GM21786 (cell line): ENCODE results near the gene HOXD8.

Source experiments
- ATAC-seq: cut with Tn5 transposase; IDR thresholded peaks from one replicate; pipeline ENCODE4 v1.9.1; 2021; ENCODE audit not compliant: unreplicated experiment

The HOXD8 gene

GRCh38 chr2:176157499-176158185, 28.1 kb downstream of the HOXD8 start:
- ATAC-seq: no peak

GRCh38 chr2:176158186-176158591, 28.7 kb downstream of the HOXD8 start:
- ATAC-seq: no peak

DNA sequence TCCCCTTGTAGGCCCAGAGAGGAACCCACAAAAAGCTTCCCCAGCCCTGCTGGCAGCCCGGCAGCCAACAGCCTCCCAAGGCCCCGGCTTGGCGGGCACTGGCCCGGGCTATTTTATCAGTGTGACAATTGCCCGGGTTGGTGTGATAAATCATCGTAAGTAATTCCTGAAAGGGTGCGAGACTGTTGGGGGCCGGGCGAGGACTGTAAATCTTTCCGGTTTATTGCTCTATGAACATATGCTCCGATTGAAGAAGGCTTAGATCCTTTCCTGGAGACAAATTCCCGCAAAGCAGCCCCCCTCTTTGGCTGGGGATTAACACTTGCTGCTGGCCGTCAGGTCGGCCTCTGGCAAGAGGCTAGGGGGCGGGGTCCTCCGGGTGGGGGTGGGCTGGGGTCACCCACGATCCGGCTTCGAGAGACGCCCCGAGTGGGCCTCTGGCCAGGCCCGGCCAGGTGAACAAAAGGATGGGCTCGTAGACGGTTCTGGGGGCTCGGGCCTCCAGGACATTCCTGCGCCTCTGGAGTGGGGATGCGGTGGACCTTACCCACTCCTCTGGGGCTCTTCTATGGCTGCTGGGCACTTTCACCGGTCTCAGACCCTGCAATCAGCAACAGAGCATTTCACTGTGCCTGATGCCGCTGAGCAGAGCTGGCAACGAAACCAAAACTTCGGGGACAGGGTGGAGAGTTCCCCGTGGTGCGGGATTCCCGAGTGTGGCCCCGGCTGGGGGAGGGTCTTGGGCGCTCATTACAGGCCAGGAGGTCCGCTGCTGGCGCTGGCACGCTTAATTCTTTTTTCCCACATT, 29.6 kb downstream of the HOXD8 start:
- ATAC-seq: no peak

DNA sequence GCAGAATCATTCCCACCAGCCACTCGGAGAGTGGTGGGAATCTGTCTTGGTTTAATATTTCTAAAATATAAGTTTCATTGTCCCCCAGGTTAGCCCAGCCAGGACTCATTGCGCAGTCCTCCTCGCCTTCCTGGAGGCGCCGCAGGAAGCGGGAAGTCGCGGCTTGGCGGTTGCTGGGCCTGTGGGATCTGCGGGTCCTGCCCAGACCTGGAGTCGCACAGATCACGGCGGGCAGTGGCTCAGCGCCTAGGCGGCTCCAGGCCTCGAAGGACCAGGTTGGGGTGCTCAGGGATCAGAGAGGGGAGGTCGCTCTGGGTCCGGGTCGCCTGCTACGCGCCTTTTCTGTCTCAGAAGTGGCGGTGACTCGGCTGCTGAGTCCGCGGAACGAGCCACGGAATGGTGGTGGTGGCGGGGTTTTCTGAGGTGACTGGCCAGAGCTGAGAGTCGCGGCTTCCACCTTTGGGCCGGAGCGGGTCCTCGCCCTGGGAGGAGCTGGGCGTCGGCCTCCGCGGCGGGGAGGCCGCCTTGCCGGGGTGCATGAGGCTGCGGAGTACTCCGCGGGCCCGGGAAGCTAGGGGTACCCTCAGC, 30.3 kb downstream of the HOXD8 start:
- ATAC-seq: no peak

DNA sequence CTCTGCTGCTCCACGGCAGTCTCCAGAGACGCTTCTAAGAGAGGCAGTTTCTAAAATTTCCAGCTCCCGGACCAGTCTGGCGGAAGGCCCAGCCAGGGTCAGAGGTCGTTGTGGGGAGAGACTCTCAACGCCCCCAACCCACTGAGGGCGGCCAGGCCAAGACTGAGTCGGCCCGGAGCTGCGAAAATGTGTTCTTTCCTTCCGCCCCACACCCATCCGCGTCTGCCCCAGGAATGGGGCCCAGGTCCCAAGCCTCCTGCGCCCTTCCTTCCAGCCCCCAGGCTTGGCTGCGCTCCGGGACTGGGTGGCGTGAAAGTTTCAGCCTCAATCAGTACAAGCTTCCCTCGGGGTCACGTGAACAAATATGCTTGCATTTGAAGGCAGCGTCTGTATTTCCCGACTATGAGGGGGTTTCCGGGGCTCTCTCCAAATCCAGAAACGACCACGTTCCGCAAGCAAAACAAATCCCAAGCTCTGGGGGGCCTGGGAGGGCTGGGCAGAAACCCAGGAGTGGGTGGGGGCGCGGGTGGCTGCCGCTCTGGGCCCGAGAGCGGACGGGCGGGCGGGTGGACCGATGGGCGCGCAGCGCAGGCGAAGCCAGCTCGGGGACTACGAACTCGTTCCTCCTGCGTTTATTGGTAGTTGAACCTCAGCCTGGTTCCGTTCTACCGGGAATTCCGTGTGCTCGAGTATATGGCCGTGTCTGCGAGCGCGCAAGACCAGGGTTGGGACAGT, 30.9 kb downstream of the HOXD8 start:
- ATAC-seq: no peak

DNA sequence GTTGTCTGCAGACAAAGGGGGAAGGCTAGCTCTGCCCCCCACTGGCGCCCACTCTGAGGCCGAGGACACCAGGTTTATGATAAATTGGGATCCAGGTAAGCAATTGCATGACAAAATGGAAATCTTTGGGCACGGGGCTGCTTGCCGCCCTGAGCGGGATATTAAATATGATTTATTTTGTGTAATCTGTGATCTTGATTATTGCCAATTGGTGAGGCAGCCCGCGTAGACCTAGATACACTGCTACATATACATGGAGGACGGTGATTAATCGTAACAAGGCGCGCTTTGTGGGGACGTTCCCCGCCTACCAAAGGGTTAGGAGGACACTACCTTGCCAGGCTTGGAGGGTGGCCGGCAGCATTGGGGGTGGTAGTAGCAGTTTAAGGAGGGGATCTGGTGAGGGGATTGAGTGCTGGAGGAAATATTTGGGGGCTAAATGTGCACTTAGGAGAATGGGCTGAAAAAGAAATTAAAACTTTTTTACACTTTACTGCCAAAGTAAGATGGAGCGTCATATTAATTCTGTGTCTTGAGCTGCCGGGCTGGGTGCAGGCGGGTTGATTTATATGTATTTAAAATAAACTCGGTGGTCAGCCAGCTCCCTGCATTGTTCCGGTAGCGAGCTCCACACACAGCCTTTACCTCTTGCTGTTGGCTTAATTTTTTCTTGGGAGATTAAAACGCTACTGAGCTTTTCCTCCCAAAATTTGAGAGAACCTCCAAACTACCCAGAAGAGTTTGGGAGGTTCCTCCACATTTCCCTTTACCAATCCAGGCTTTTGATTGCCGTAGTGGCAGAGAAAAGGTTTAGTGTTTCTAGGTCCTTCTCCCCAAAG, 31.7 kb downstream of the HOXD8 start:
- no peak for ATAC-seq

- ATAC-seq: no peak
Observed at GRCh38 chr2:176161825-176162626, 32.5 kb downstream of the HOXD8 start.

DNA sequence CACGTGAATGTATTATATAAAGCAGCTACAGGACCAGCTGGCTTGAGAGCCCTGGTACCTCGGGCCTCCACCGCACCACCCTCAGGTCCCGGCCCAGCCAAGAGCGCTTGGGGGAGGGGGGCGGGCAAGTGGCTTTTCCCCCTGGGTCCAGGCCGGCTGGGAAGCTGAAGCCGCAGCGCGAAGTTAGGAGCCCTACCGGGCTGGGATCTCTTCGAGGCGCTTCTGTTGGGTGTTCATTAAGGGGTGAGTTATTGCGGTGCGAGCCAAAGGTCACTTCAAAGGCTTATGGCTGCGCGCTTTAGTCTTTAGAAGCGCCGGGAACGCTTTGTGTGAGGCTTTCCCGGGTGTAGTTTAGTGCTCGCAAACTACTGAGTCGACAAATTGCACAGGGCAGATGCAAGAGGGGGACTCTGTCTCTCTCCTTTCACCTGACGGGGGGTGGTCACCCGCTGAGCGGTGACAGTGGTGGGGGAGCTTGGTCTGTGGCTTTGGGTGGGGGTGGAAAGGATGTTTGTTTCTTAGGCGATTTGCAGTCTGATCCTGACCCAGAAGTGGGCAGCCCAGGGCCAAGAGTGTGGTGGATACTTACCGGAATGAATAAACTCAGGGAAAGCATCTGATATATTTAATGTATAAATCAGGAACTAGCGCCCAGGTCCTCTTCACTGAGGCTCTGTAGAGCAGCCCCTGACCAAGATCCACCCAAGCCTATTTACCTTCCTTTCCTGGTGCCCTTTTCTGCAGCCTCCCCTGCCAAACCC, 33.6 kb downstream of the HOXD8 start:
- ATAC-seq: no peak

GRCh38 chr2:176163672-176164056, 34.2 kb downstream of the HOXD8 start:
- no peak for ATAC-seq

DNA sequence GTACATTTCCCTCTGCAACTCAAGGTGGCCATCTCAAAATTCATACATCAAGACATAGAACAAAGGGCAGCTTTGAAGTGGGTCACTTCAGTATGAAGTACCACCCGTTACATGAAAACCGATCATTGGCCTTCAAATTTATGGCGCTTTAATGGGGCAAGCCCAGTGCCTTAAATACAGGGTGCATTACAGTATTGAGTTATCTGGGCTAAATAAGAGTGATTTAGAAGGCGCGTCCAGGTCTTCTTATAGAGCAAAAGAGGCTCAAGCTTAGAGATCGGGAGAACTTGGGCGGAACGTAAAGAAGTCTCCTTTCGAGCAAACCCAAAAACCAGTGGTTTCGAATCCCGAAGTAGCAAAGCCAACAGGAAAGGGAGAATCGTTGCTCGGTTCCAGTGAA, 34.7 kb downstream of the HOXD8 start:
- no peak for ATAC-seq

- no peak for ATAC-seq
Observed at GRCh38 chr2:176164611-176165369, 35.3 kb downstream of the HOXD8 start.

DNA sequence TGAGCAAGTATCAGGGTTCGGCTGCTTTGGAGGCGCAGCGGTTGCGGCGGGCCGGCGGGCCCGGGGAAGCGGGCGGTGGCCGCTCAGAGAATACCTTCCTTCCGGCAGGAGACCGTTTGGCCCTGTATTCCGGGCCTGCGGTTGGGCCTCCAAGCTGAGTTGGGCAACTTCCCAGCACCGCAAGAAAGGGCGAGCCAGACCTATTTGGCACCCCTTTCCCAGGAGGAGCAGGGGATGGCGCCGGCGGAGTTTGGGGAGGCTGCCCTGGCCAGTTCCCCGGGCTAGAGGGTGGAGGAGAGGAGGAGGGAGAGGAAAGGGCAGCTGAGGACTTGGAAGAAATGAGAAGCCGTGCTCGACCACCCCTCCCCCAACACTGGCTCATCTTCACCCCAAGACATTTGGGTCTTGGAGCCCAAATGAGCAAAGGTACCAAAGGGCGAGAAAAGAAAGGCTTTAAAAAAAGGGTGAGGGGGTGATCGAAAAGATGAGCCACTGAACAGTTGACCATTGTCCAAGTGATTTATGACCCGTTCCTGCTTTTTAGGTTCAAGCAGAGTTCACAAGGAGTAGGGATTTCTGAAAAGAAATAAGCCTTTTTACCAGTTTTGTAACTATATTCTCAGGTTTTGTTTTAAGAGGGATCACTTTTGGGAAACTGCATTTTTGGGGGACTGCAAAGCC, 36.0 kb downstream of the HOXD8 start:
- ATAC-seq: no peak

DNA sequence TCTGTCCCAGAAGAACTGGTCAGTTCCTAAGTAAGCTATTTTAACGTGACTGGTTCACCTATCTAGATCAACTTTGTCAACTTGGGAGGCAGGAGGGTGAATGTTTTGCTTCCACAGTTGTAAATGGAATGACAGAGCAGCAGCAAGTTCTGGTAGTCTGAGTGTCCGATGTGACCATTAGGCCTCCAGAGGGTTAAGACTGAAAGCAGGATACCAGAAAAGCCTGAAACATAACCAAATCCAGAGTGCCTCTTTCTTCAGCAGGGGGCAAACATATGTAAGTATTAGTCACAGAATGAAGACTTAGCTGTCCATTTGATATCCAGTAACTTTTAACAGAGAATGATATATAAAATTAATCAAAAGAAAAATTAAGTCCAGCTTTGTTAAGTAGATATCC, 36.8 kb downstream of the HOXD8 start:
- ATAC-seq: no peak

DNA sequence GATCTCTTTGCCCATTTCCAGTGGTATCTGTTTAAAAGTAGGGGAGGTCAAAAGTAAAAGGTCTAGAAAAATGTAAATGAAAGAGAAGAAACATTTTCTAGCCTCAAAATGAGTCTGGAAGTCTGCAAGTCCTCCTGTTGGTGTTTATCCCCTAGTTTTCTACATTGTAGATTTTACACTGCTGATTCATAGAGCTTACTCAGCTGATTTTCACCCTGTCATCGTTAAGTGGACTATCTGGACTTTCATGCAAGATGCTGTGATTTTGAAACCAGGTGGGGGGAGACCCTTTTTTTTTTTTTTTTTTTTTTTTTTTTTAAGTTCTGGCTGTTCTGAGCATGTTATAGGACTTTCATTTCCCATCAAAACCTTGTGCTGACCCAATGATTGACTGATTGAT, 37.9 kb downstream of the HOXD8 start:
- ATAC-seq: no peak

- ATAC-seq: no peak
Observed at GRCh38 chr2:176169181-176169580, 39.7 kb downstream of the HOXD8 start.

DNA sequence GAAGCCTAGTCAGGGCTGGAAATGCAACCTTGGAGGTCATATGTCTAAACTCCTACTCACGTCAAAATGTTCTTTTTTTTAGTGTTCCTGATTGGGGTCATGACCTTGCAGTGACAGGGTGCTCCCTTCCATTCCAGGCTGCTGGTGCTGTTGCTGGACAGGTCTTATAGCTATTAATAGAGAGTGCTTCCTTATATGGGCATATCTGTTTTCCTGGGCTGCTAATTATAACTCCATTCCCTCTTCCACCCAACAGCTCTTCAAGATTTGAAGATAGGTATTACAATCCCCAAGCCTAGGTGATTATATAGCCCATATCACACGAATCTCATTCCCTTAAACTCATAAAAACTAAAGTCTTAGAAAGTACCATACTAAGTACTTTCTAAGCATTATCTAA, 40.2 kb downstream of the HOXD8 start:
- ATAC-seq: no peak

DNA sequence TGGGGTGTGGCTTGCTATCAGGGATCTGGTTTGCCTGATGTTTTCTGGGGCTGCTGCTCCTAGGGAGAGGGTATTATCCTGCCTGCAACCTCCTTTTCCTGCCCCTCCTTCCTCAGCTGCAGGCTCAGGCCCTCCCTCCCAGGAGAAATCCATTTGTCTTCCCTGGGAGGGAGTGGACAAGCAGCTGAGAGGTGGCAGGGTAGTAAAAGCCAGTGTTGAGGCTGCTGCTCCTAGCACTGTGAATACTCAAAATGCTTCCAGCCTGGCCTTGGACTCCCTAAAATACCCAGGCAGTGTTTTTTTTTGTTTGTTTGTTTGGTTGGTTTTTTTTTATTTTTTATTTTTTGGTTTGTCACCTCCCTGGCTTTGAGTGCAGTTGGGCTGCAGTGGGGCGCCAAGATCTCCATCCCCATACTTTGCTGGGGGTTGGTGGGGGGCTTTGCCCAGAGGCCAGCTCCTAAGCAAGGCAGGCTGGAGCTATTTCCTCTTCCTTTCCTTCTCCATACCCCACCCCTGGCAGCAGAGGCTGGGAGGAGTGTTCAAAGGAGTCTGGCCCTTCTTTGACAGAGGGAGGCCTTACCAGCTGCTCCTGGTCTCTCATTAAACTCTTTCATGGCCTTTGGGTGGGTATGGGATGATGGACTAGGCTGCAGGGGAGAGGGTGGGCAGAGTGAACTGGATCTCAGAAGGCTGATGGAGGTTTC, 41.2 kb downstream of the HOXD8 start:
- ATAC-seq: no peak
